ENCODE results near the gene TMEM259. TPM values are rescaled to one million over a fixed set of nuclear protein-coding genes. Genes with fewer than 3 reads are reported as not detected.
"Not testable (repeated sequence)": the region's sequence is repeated elsewhere in the genome, so short reads cannot be mapped to it uniquely, and the experiment has no call there.

The TMEM259 gene
- total RNA-seq, 6 experiments from 2014 or later = 82.6 to 180 (median 93.2) TPM

GRCh38 chr19:1026783-1027649, 6.1 kb upstream of the TMEM259 start:
- H3K27ac ChIP-seq = peak overlapping the region; percentile 87 to 92 (median 92)
- WGBS (ENCODE audit: insufficient coverage, low coverage, low lambda C conversion rate, missing lambda C conversion rate) = 14% methylated on average over 23 of the region's 36 CpGs
- no peaks in the 10 kb centered on the region for H3K36me3 ChIP-seq
- H3K4me3 ChIP-seq = peak overlapping the region; percentile 75 to 89 (median 79)
- no peaks in the 10 kb centered on the region for H3K9me3 ChIP-seq
- TF ChIP-seq POLR2A (IDR thresholded peaks at IDR 0.05) (no peak), CTCF (IDR thresholded peaks at IDR 0.05) (no peak)
- ATAC-seq (peak; percentile 2 to 6 (median 4)), DNase-seq (no peak)
- H3K4me1 ChIP-seq = peaks cover 0 to 7% (median 0%) of the 10 kb centered on the region in 4 donors
- intact Hi-C loops (cut with DNase I) = no loop called here
- H3K27me3 ChIP-seq = no peaks in the 10 kb centered on the region

- peaks cover 0 to 7% (median 0%) of the 10 kb centered on the region in 4 donors for H3K4me1 ChIP-seq
- intact Hi-C loops (cut with DNase I) = no loop called here
- H3K36me3 ChIP-seq = no peaks in the 10 kb centered on the region
These were observed 5.2 kb upstream of the TMEM259 start, which contains the start of gene CNN2 for GRCh38 chr19:1025960-1026782. Gene CNN2 (plus strand): TSS chr19:1026608. CDS start chr19:1026662, 54 bp downstream.

GRCh38 chr19:1025080-1025479, 4.2 kb upstream of the TMEM259 start:
- intact Hi-C loops (cut with DNase I); H3K9me3 ChIP-seq; H3K4me3 ChIP-seq; H3K36me3 ChIP-seq; H3K27ac ChIP-seq; DNase-seq; H3K4me1 ChIP-seq; H3K27me3 ChIP-seq; ATAC-seq: not testable (repeated sequence)
- 79% methylated on average over 6 of the region's 6 CpGs for WGBS (ENCODE audit: insufficient coverage, low coverage, low lambda C conversion rate, missing lambda C conversion rate)

More at GRCh38 chr19:1025960-1026782, 5.2 kb upstream of the TMEM259 start, which contains the start of gene CNN2:
- H3K4me3 ChIP-seq = peak within 1 kb of the TSS; percentile 75 to 89 (median 79)
- ATAC-seq = peak; percentile 74 to 83 (median 80)
- peak; percentile 85 to 89 (median 86) for DNase-seq
- peak in 1 of 4 donors; percentile 5 for TF ChIP-seq CTCF (IDR thresholded peaks at IDR 0.05)
- TF ChIP-seq POLR2A (IDR thresholded peaks at IDR 0.05) = peak; percentile 93
- peak within 1 kb of the TSS; percentile 87 to 92 (median 92) for H3K27ac ChIP-seq
- no peaks in the 10 kb centered on the region for H3K27me3 ChIP-seq
- no peaks in the 10 kb centered on the region for H3K9me3 ChIP-seq
- WGBS (ENCODE audit: insufficient coverage, low coverage, low lambda C conversion rate, missing lambda C conversion rate) = 71% methylated on average over 5 of the region's 63 CpGs

GRCh38 chr19:1023883-1024188, 2.9 kb upstream of the TMEM259 start:
- H3K27ac ChIP-seq; intact Hi-C loops (cut with DNase I); H3K9me3 ChIP-seq; H3K4me3 ChIP-seq; H3K27me3 ChIP-seq; H3K36me3 ChIP-seq; DNase-seq; ATAC-seq: not testable (repeated sequence)
- WGBS (ENCODE audit: insufficient coverage, low coverage, low lambda C conversion rate, missing lambda C conversion rate) = 84% methylated on average over 4 of the region's 5 CpGs
- peaks cover 0 to 17% (median 0%) of the 10 kb centered on the region in 4 donors for H3K4me1 ChIP-seq

- ATAC-seq (peak; percentile 3 to 42 (median 22)), DNase-seq (peak; percentile 71 to 82 (median 78))
- Histone ChIP-seq H3K9me3 (no peaks in the 10 kb centered on the region), H3K27me3 (no peaks in the 10 kb centered on the region), H3K27ac (peak overlapping the region; percentile 82 to 97 (median 94)), H3K4me1 (peaks cover 0 to 47% (median 11%) of the 10 kb centered on the region in 4 donors), H3K36me3 (no peaks in the 10 kb centered on the region), H3K4me3 (peak overlapping the region; percentile 72 to 81 (median 72))
- WGBS (ENCODE audit: insufficient coverage, low coverage, low lambda C conversion rate, missing lambda C conversion rate) = 1% methylated on average over 16 of the region's 60 CpGs
- intact Hi-C loops (cut with DNase I) = no loop called here
- no peak for TF ChIP-seq CTCF (IDR thresholded peaks at IDR 0.05)
- no peak for TF ChIP-seq POLR2A (IDR thresholded peaks at IDR 0.05)
These were observed 699 bp downstream of the TMEM259 start for GRCh38 chr19:1019980-1020867.
